HL-60 (cell line): ENCODE data around the gene TCEANC2.
"Not testable (repeated sequence)": the region's sequence is repeated elsewhere in the genome, so short reads cannot be mapped to it uniquely, and the experiment has no call there.

ENCODE experiments used
- DNase-seq, 2 experiments: peaks; one replicate each; pipeline ENCODE4 v3.0.0-alpha.2; 2010 to 2020; ENCODE audit warnings: low read depth in 1 of 2, low spot score in 1 of 2
- H3K27ac ChIP-seq: fragments of 250-450 bp; sonication (Bioruptor Pico); replicated peaks from 2 replicates; pipeline ENCODE4 v1.5.1; 2020; ENCODE audit warnings: mild to moderate bottlenecking, moderate library complexity
- H3K27me3 ChIP-seq: fragments of 250-450 bp; sonication (Bioruptor Pico); 2 replicates; pipeline ENCODE4 v1.5.1; 2021; ENCODE audit warnings: mild to moderate bottlenecking, moderate library complexity; ENCODE audit not compliant: insufficient read depth, poor library complexity, severe bottlenecking
- H3K4me3 ChIP-seq: replicated peaks from 2 replicates; pipeline ENCODE4 v1.5.1; 2011; ENCODE audit warnings: mild to moderate bottlenecking, control low read depth, low read length; ENCODE audit not compliant: insufficient read depth
- CTCF ChIP-seq: IDR thresholded peaks from one replicate; pipeline ENCODE4 v1.5.1; 2011; ENCODE audit warnings: low read length, control low read depth, inconsistent platforms; ENCODE audit not compliant: insufficient read depth
- GABPA ChIP-seq: IDR thresholded peaks from 2 replicates; pipeline ENCODE4 v1.6.1; 2012; ENCODE audit warnings: low read depth
- POLR2AphosphoS5 ChIP-seq: IDR thresholded peaks from 2 replicates; pipeline ENCODE4 v1.6.1; 2012; ENCODE audit warnings: low read depth
- REST ChIP-seq: IDR thresholded peaks from 2 replicates; pipeline ENCODE4 v1.6.1; 2012; ENCODE audit warnings: low read depth; ENCODE audit not compliant: insufficient replicate concordance
- SPI1 ChIP-seq: IDR thresholded peaks from 2 replicates; pipeline ENCODE4 v1.6.1; 2012; ENCODE audit warnings: low read depth, mild to moderate bottlenecking, borderline replicate concordance

Gene TCEANC2

GRCh38 chr1:54017979-54018378 is 35.4 kb upstream of the TCEANC2 start, which contains the start of gene LDLRAD1:
LDLRAD1 (minus strand) TSS chr1:54018186; CDS start chr1:54018112, 74 bp downstream.
- Histone ChIP-seq H3K27me3 (no peaks in the 10 kb centered on the region), H3K27ac (no peak within 1 kb of the TSS), H3K4me3 (no peak within 1 kb of the TSS)
- TF ChIP-seq GABPA: no peak
- no peak for TF ChIP-seq SPI1
- TF ChIP-seq REST: no peak
- no peak for TF ChIP-seq CTCF
- TF ChIP-seq POLR2AphosphoS5: no peak
- DNase-seq: no peak

- Histone ChIP-seq H3K27ac (no peak overlapping the region), H3K27me3 (no peaks in the 10 kb centered on the region), H3K4me3 (no peak overlapping the region)
- no peak for TF ChIP-seq SPI1
- TF ChIP-seq REST: no peak
- TF ChIP-seq CTCF: no peak
- TF ChIP-seq GABPA: no peak
- TF ChIP-seq POLR2AphosphoS5: no peak
- DNase-seq: no peak
Observed at GRCh38 chr1:54018635-54019034, 34.8 kb upstream of the TCEANC2 start.

GRCh38 chr1:54019562-54020176 is 33.7 kb upstream of the TCEANC2 start:
- not testable (repeated sequence) for H3K4me3 ChIP-seq, H3K27ac ChIP-seq, H3K27me3 ChIP-seq
- peak in 1 of 2 experiments; percentile 3 for DNase-seq

- Histone ChIP-seq H3K4me3 (no peak overlapping the region), H3K27me3 (no peaks in the 10 kb centered on the region), H3K27ac (no peak overlapping the region)
- DNase-seq: no peak
- TF ChIP-seq REST (no peak), GABPA (no peak), POLR2AphosphoS5 (no peak), CTCF (no peak), SPI1 (no peak)
Observed at GRCh38 chr1:54024358-54024757, 29.1 kb upstream of the TCEANC2 start.

GRCh38 chr1:54024811-54025210 is 28.6 kb upstream of the TCEANC2 start:
- not testable (repeated sequence) for DNase-seq, H3K27me3 ChIP-seq, H3K4me3 ChIP-seq, H3K27ac ChIP-seq
